ENCODE data around the gene SRRM3. TPM values are rescaled to one million over a fixed set of nuclear protein-coding genes. Genes with fewer than 3 reads are reported as not detected.

The SRRM3 gene
- total and polyA plus RNA-seq, 9 of the 15 experiments (the other 6 are each of a cell fraction or from before 2014, with no cell fraction given), result 0.04 to 0.91 (median 0.46) TPM; not detected in 2

GRCh38 chr7:76291351-76292212 is 89.9 kb downstream of the SRRM3 start (continued):
- TF ChIP-seq ZNF511 (CRISPR knock-in tag; IDR thresholded peaks at IDR 0.05), result peak; percentile 52; the same call in 1 of the 2 replicates
- TF ChIP-seq HDAC2 (IDR thresholded peaks at IDR 0.05), result peak; percentile 92
- peak in 1 of 2 experiments; percentile 14 for TF ChIP-seq E2F6 (IDR thresholded peaks at IDR 0.05; ENCODE audit: borderline replicate concordance in 1 of 2, extremely low read depth in 1 of 2, insufficient read depth in 1 of 2, insufficient read length in 1 of 2, low read depth in 1 of 2, low read length in 1 of 2, poor library complexity in 1 of 2, severe bottlenecking in 1 of 2)
- no peak for TF ChIP-seq ATF4 (CRISPR knock-in tag; IDR thresholded peaks at IDR 0.05)
- TF ChIP-seq ZSCAN29 (IDR thresholded peaks at IDR 0.05), result no peak
- peak; percentile 98 for TF ChIP-seq XRCC5 (IDR thresholded peaks at IDR 0.05; ENCODE audit: low read depth, low read length)
- peak; percentile 55 for TF ChIP-seq CCNT2 (IDR thresholded peaks at IDR 0.05; ENCODE audit: borderline replicate concordance, extremely low read depth, insufficient read length, low read depth, low read length)
- 0 out of 2 replicates have a peak, but pooled peaks have one; percentile 20 for TF ChIP-seq ZBTB40 (IDR thresholded peaks at IDR 0.05)
- TF ChIP-seq ZBTB40 (CRISPR knock-in tag; IDR thresholded peaks at IDR 0.05), result no peak
- 0 out of 2 replicates have a peak, but pooled peaks have one; percentile 42 for TF ChIP-seq ZNF766 (CRISPR knock-in tag; conservative IDR thresholded peaks at IDR 0.05)
- no peak; the same call in 1 of the 2 replicates for TF ChIP-seq ZFPM2 (CRISPR knock-in tag; IDR thresholded peaks at IDR 0.05)

Measured in K562 (cell line).